ENCODE data around the gene TFF1.

Gene TFF1

DNA sequence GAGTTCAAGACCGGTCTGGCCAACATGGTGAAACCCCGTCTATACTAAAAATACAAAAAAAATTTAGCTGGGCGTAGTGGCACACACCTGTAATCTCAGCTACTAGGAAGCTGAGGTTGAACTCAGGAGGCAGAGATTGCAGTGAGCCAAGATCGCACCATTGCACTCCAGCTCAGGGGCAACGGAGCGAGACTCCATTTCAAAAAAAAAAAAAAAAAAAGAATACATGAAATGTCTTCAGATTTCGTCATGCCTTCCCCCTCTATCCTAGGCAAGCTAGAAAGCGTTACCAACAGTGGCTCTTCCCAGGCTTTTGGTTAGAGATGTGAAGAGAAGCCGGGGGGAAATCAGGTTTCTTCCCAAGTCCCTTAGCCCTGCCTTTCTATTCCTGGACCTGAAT, 3.6 kb downstream of the TFF1 start:
- no peak for DNase-seq (ENCODE audit: low read depth in 2 of 2)

- DNase-seq (ENCODE audit: low read depth in 2 of 2), result no peak
Measured at GRCh38 chr21:42362198-42362597, 4.1 kb downstream of the TFF1 start.

DNA sequence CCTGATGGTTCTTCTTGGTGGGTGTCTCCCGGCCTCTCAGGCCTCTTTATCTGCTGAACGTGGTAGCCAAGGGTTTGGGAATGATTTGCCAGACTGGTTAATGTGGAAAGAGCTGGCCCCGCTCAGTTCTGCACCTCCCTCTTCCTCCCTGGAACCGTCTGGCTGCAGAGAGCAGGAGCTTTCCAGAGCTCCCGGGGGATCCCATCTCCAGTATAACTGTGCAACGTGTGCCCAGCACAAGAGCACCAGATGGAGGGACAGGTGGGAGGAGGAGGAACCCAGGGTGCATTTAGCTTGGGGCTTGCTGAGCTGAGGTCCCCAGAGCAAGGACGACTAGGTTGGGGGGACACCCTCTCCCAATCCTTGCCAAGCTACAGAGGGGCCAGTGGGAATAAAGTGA, 5.0 kb downstream of the TFF1 start:
- no peak for DNase-seq (ENCODE audit: low read depth in 2 of 2)

GRCh38 chr21:42360317-42360716, 6.0 kb downstream of the TFF1 start:
- peak in 1 of 2 donors; percentile 25 for DNase-seq (ENCODE audit: low read depth in 2 of 2)

DNA sequence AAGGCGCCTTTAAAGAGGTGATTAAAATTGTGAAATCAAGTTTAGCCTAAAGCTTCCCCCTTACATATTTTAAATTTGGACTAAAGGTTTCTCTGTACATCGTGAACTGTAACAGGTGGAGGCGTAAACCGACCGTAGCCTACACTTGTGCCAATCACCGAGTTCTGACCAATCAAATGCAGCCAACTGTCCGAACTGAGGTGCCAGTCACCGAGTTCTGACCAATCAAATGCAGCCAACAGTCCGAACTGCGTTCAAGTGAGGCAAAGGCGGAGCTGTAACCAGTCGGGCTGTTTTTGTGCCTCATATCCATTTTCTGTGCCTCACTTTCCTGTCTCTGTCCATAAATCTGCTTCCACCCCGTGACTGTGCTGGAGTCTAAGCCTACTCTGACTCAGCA, 7.4 kb downstream of the TFF1 start:
- no peak for DNase-seq (ENCODE audit: low read depth in 2 of 2)

GRCh38 chr21:42358261-42358660, 8.1 kb downstream of the TFF1 start:
- no peak for DNase-seq (ENCODE audit: low read depth in 2 of 2)

DNA sequence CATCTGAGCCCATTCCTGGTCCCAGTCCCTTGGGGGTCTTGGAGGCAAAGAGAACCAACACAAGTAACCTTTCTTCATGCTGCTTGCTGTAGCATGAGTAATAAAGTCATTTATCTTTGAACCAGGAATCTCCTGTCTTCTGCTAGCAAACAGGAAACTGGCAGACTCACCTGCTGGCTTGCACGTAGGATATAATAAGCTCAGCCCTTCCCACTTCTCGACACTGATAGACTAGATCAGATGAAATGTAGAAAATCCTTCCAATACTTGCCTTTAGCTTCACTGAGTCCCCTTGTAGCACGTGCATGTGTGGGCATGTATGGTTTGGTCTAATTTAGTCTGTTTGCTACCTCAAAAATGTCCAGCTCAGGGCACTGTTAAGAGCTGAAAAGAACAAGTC, 9.0 kb downstream of the TFF1 start:
- DNase-seq (ENCODE audit: low read depth in 2 of 2), result no peak

DNA sequence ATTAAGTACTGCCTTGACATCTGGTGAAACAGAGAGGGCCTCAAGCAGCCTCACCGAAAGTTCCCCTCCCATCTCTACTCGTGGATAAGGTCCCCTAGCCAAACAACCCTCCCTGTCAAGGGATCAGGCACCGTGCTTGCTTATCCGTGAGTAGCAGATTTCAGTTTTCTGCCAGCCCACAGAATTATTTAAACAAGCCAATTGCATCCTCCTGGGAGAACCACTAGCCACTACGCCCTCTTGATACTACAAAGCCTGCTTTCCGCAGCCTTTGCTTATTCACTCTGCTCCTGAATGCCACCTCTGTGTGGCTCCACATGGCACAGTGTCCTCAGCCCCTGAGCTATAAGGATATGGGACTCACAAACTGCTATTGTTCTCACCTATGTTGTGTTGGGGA, 9.7 kb downstream of the TFF1 start:
- DNase-seq (ENCODE audit: low read depth in 2 of 2), result no peak

DNA sequence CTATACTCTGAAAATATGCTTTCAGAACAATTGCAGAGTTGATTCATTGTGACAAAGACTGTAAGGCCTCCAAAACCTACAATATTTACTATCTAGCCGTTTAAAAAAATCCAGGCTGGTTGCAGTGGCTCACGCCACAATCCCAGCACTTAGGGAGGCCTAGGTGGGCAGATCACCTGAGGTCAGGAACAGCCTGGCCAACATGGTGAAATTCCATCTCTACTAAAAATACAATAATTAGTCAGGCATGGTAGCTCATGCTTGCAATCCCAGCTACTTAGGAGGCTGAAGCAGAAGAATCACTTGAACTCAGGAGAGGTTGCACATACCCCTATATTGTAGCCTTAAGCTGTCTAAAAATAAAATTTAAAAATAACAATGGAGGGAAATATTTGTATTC, 10.3 kb downstream of the TFF1 start:
- DNase-seq (ENCODE audit: low read depth in 2 of 2), result no peak

- no peak for DNase-seq (ENCODE audit: low read depth in 2 of 2)
Measured at GRCh38 chr21:42353623-42354022, 12.7 kb downstream of the TFF1 start.

GRCh38 chr21:42352441-42353095, 13.8 kb downstream of the TFF1 start:
- DNase-seq (ENCODE audit: low read depth in 2 of 2), result no peak

- DNase-seq (ENCODE audit: low read depth in 2 of 2), result no peak
Measured at GRCh38 chr21:42351626-42352440, 14.5 kb downstream of the TFF1 start.

- DNase-seq (ENCODE audit: low read depth in 2 of 2), result no peak
Measured at GRCh38 chr21:42350927-42351426, 15.4 kb downstream of the TFF1 start, which contains the start of gene TFF2. TSS of gene TFF2 (minus strand) at chr21:42350994. CDS start at chr21:42350957, 37 bp downstream.

- DNase-seq (ENCODE audit: low read depth in 2 of 2), result no peak
Measured at GRCh38 chr21:42350318-42350910, 15.9 kb downstream of the TFF1 start.

DNA sequence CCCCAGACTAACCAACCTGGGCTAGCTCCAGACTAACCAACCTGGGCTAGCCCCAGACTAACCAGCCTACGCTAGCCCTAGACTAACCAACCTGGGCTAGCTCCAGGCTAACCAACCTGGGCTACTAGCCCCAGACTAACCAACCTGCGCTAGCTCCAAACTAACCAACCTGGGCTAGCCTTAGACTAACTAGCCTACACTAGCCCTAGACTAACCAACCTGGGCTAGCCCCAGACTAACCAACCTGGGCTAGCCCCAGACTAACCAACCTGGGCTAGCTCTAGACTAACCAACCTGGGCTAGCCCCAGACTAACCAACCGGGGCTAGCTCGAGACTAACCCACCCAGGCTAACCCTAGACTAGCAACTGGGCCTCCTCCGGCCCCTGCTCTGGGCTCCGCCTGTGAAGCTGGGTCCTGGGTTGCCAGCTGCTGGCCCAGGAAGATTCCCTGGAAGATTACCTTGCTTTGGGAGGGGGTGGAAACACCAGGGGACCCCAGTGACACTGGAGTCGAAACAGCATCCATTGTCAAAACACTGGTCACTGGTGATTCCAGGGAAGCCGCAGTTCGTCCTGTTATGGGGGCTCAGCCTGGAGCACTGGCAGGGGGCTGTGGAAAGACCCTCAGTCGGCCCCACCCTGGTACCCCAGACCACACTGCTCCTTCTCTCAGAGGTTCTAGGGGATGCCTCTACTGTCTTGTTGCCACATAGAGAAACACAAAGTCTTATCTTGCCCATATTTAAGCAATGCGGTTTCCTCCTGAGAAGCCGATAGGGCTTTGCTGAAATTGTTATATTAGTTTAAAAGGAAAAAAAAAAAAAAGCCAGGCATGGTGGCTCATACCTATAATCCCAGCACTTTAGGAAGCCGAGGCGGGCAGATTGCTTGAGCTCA, 16.7 kb downstream of the TFF1 start:
- no peak for DNase-seq (ENCODE audit: low read depth in 2 of 2)

DNA sequence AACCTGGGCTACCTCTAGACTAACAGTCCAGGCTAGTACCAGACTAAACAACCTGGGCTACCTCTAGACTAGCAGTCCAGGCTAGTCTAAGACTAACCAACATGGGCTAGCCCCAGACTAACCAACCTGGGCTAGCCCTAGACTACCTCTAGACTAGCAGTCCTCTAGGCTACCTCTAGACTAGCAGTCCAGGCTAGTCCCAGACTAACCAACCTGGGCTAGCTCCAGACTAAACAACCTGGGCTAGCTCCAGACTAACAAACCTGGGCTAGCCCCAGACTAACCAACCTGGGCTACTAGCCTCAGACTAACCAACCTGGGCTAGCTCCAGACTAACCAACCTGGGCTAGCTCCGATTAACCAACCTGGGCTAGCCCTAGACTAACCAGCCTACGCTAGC, 17.6 kb downstream of the TFF1 start:
- DNase-seq (ENCODE audit: low read depth in 2 of 2), result no peak

- DNase-seq (ENCODE audit: low read depth in 2 of 2), result no peak
Measured at GRCh38 chr21:42347601-42348327, 18.6 kb downstream of the TFF1 start.

DNA sequence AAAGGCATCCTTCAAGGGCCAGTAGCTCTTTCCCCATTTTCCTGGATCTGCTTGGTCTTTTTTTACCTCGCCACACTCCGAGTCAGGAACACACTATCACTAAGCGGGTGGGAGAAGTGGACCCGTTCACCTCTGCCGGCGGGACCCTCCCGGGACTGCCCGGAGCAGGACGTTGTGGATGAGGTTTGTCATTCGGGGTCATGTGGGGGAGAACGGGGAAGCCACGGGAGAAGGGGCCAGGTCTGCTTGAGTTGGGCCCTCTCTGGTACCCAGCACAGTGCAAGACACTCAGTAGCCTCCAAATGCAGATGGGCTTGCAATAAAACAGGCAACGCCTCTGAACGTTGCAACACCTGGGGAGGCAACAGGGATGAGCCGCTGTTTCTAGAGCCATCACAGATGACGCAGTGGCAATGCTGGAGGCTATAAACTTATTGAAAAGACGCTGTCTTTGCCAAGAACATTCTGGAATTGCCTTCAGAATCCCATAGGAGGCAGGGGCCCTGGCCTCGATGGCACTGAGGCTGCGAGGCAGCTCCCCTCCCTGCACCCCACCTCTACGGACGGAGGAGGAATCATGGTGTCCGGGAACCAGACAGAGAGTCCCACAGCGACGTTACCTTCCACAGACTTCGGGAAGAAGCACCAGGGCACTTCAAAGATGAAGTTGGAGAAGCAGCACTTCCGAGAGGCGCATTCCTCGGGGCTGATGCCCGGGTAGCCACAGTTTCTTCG, 19.3 kb downstream of the TFF1 start:
- no peak for DNase-seq (ENCODE audit: low read depth in 2 of 2)

GRCh38 chr21:42346441-42346840, 19.9 kb downstream of the TFF1 start:
- DNase-seq (ENCODE audit: low read depth in 2 of 2), result no peak

DNA sequence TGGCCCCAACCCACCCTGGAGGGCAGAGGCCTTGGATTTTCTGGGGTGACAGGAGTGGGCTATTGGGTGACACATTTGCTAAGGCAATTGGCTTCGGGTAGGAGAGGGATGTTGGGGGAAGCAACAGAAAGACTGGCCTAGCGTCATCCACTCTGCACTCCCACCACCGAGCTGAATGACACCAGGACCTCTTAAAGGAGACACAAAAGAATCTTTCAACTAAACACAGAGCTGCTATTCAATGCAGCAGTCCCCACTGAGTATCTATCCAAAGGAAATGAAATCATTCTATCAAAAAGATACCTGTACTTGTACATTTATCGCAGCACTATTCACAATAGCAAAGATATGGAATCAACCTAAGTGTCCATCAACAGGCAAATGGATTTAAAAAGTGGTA, 21.7 kb downstream of the TFF1 start:
- DNase-seq (ENCODE audit: low read depth in 2 of 2), result no peak
